ENCODE data around the gene ZBTB3. TPM values are rescaled to one million over a fixed set of nuclear protein-coding genes. Genes with fewer than 3 reads are reported as not detected.

ZBTB3 gene
- total and polyA plus RNA-seq, 9 of the 15 experiments (the other 6 are each of a cell fraction or from before 2014, with no cell fraction given): 1.9 to 10.0 (median 4.9) TPM

DNA sequence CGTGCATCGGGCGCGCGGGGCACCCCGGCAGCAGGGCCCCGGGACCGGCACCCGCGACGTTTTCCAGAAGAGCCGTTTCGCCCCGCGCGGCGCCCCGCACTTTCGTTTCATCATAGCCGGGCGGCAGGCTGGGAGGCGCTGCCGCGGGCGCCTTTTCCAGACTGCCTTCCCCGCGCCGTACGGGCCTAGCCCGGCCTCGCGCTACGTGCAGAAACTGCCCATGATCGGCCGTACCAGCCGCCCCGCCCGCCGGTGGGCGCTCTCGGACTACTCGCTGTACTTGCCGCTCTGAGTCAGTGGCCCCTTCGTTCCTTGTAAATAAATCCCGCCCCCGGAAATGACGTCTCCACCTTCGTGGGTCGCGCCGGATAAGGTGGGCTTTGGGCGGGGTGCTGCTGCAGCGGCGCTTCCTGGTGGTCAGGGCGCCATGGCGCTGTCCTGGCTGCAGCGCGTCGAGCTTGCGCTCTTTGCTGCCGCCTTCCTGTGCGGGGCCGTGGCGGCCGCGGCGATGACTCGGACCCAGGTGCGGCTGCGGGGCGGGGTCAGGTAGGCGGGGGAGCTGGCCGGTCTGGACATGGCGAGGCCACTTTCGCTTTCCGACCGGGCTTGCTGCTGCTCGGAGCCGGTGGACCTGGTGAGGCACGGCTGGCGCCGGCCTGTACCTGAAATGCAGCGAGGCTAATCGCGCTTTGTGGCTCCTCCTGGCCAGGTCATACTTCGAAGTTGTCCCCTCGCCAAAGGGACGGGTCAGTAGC, 33.2 kb upstream of the ZBTB3 start, which contains the start of gene TMEM179B (continued):
- TF ChIP-seq TFAP4 (CRISPR knock-in tag; IDR thresholded peaks at IDR 0.05; ENCODE audit: borderline replicate concordance) (peak; percentile 95), MEIS2 (IDR thresholded peaks at IDR 0.05; ENCODE audit: partially characterized antibody) (no peak), NR4A1 (CRISPR knock-in tag; IDR thresholded peaks at IDR 0.05) (no peak), NR4A1 (tag; IDR thresholded peaks at IDR 0.05) (no peak), ZNF280B (CRISPR knock-in tag; IDR thresholded peaks at IDR 0.05) (0 out of 2 replicates have a peak, but pooled peaks have one; percentile 10), SMARCB1 (IDR thresholded peaks at IDR 0.05; ENCODE audit: insufficient read length, low read depth) (no peak), DACH1 (IDR thresholded peaks at IDR 0.05; ENCODE audit: partially characterized antibody) (no peak), HNRNPL (IDR thresholded peaks at IDR 0.05; ENCODE audit: low read depth, low read length) (no peak), TCF7 (IDR thresholded peaks at IDR 0.05; ENCODE audit: borderline replicate concordance) (peak; percentile 52; the same call in 1 of the 2 replicates), U2AF2 (optimal IDR thresholded peaks at IDR 0.05; ENCODE audit: low read depth, low read length) (no peak), ARID2 (IDR thresholded peaks at IDR 0.05) (no peak), ZNF436 (CRISPR knock-in tag; IDR thresholded peaks at IDR 0.05) (no peak), ZNF277 (CRISPR knock-in tag; IDR thresholded peaks at IDR 0.05; ENCODE audit: borderline replicate concordance) (no peak), STAT5A (IDR thresholded peaks at IDR 0.05; ENCODE audit: borderline replicate concordance, low read length) (peak; percentile 7; the same call in 1 of the 2 replicates), ZKSCAN8 (CRISPR knock-in tag; IDR thresholded peaks at IDR 0.05) (no peak), KLF6 (CRISPR knock-in tag; IDR thresholded peaks at IDR 0.05; ENCODE audit: borderline replicate concordance) (no peak; the same call in 1 of the 2 replicates), DIDO1 (tag; IDR thresholded peaks at IDR 0.05; ENCODE audit: low read depth) (no peak)
- TF ChIP-seq, protein P1, sequence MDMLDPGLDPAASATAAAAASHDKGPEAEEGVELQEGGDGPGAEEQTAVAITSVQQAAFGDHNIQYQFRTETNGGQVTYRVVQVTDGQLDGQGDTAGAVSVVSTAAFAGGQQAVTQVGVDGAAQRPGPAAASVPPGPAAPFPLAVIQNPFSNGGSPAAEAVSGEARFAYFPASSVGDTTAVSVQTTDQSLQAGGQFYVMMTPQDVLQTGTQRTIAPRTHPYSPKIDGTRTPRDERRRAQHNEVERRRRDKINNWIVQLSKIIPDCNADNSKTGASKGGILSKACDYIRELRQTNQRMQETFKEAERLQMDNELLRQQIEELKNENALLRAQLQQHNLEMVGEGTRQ (CRISPR knock-in tag; IDR thresholded peaks at IDR 0.05): no peak

Measured in K562 (cell line).